OCI-LY7 (cell line): ENCODE results near the gene COPZ1. TPM values are rescaled to one million over a fixed set of nuclear protein-coding genes. Genes with fewer than 3 reads are reported as not detected.
A peak's percentile ranks its signal among the peaks of the same experiment; 100 is the strongest.

Source experiments
- BruUV-seq: library from RNA; stranded (reverse); fragments of 400-500 nt; replicated peaks from 2 replicates; lab custom pipeline; 2021; lab: Mats Ljungman, UMichigan
- CTCF ChIA-PET: fragments of 300-600 bp; sonication (Branson Sonifier 250); formaldehyde crosslinking; loops from one replicate; lab custom pipeline; 2022; ENCODE audit warnings: antibody characterized with exemption; ENCODE audit not compliant: unreplicated experiment; lab: Charles Lee
- POLR2A ChIA-PET: fragments of 300-600 bp; sonication (Branson Sonifier 250); formaldehyde crosslinking; loops from one replicate; lab custom pipeline; 2022; ENCODE audit warnings: antibody characterized with exemption; lab: Charles Lee
- DNase-seq: peaks from one replicate; pipeline ENCODE4 v3.0.0-alpha.2; 2015; ENCODE audit warnings: low spot score
- H2AFZ ChIP-seq: fragments of 200-600 bp; sonication (generic), shearing (Covaris generic); 2 replicates; pipeline ENCODE4 v1.6.1; 2014; ENCODE audit warnings: mild to moderate bottlenecking, antibody characterized with exemption, low read length, moderate library complexity
- H3K27ac ChIP-seq: fragments of 200-600 bp; sonication (generic); 2 replicates; pipeline ENCODE4 v1.5.1; 2014; ENCODE audit warnings: mixed run types, low read depth, mild to moderate bottlenecking, moderate library complexity, low read length, inconsistent platforms; ENCODE audit not compliant: poor library complexity, severe bottlenecking
- H3K36me3 ChIP-seq: fragments of 200-600 bp; sonication (generic); 2 replicates; pipeline ENCODE4 v1.6.1; 2014; ENCODE audit warnings: mild to moderate bottlenecking, antibody characterized with exemption, low read length, moderate library complexity, mixed read lengths; ENCODE audit not compliant: insufficient read depth
- H3K4me1 ChIP-seq: fragments of 200-600 bp; sonication (generic); 2 replicates; pipeline ENCODE4 v1.5.1; 2014; ENCODE audit warnings: mild to moderate bottlenecking, low read length; ENCODE audit not compliant: insufficient read depth, poor library complexity, severe bottlenecking
- H3K4me2 ChIP-seq: fragments of 200-600 bp; sonication (generic); 2 replicates; pipeline ENCODE4 v1.6.1; 2014; ENCODE audit warnings: mild to moderate bottlenecking, low read length
- H3K4me3 ChIP-seq: fragments of 200-600 bp; sonication (generic); 2 replicates; pipeline ENCODE4 v1.5.1; 2014; ENCODE audit warnings: mild to moderate bottlenecking, low read depth, low read length; ENCODE audit not compliant: poor library complexity, severe bottlenecking
- H3K79me2 ChIP-seq: fragments of 200-600 bp; sonication (generic); 2 replicates; pipeline ENCODE4 v1.6.1; 2016; ENCODE audit warnings: low read depth, mild to moderate bottlenecking, low read length, moderate library complexity, mixed read lengths; ENCODE audit not compliant: insufficient read depth
- H3K9me2 ChIP-seq: fragments of 200-600 bp; sonication (generic); 2 replicates; pipeline ENCODE4 v1.6.1; 2016; ENCODE audit warnings: mild to moderate bottlenecking, low read length, mixed read lengths; ENCODE audit not compliant: insufficient read depth
- H3K9me3 ChIP-seq: fragments of 200-600 bp; sonication (generic); 2 replicates; pipeline ENCODE4 v1.6.1; 2014; ENCODE audit warnings: mild to moderate bottlenecking, mixed run types, low read length, mixed read lengths
- H4K20me1 ChIP-seq: fragments of 200-600 bp; sonication (generic); 2 replicates; pipeline ENCODE4 v1.6.1; 2014; ENCODE audit warnings: mild to moderate bottlenecking, antibody characterized with exemption, low read length, moderate library complexity, mixed read lengths; ENCODE audit not compliant: insufficient read depth
- EZH2phosphoT487 ChIP-seq: fragments of 200-600 bp; sonication (generic); IDR thresholded peaks from 2 replicates; pipeline ENCODE4 v1.6.1; 2018; ENCODE audit warnings: low read depth, borderline replicate concordance, mild to moderate bottlenecking, mixed run types, antibody characterized with exemption, low read length, moderate library complexity, mixed read lengths
- intact Hi-C: fragments of 100-400 bp; cut with micrococcal nuclease; formaldehyde crosslinking; loops from one replicate; pipeline ENCODE4 v1.10.0; 2022; ENCODE audit not compliant: unreplicated experiment
- total RNA-seq, 2 experiments: library from RNA; depleted of rRNA in 1 of 2; stranded (reverse); fragments of >200 nt in 1 of 2; shearing (Covaris generic) in 1 of 2; gene quantifications; 2 replicates each; pipeline ENCODE4 v1.2.3, GENCODE V29; 2014 to 2022
- TF ChIP-seq, protein P1 (sequence below): fragments of 200-600 bp; sonication (generic); conservative IDR thresholded peaks from 2 replicates; pipeline ENCODE4 v1.5.1; 2014; ENCODE audit warnings: mild to moderate bottlenecking, antibody characterized with exemption, low read length, moderate library complexity, mixed read lengths

The COPZ1 gene
- total RNA-seq, 2 experiments from 2014 or later: 86.0 to 121 TPM

DNA sequence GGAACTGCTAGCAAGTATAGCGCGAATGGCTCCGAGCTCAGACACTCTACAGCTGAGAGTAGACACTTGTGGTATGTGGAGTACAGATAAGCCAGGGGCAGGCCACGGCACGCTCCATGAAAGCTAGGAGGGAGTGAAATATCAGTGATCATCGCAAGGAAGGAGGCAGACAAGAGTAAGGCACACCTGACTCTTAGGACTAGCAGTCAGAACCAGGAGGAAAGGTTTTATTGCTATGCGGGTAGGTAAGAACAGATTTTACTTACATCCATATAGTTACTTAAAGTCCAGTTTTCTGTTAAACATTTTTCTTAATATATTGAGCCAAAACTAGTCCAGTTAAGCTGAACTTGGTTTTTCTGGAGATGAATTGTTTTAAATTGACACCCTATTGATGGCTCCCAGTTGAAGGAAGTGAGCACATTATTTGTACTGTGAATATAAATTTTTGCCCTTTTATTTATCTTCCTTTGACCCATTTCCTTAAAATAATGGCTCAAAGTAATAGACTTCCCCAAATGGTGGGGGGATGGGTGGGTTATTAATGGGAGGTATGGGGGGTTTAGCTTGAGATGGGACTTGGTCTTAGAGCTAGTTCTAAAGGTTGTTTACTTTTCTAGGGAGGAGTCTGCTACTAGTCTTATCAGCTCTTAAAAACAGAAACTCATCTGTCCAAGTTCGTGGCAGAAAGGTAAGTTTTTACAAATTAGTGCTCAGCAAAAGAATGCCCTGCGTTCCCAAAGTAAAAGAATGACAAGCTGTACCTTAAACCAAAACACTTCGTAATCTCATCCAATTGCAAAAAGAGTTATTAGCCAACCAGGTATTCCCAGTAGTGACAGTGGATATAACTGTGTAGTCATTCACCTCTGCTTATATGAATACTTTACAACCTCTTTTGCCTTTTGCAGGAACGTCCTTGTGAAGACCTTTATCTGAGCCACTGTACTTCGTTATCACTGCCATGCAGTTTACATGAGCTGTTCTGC is 38.6 kb upstream of the COPZ1 start:
- no peak overlapping the region for H3K4me3 ChIP-seq
- H4K20me1 ChIP-seq: peaks cover 50% of the 10 kb centered on the region
- no peaks in the 10 kb centered on the region for H3K9me3 ChIP-seq
- H3K4me2 ChIP-seq: peak overlapping the region; percentile 70
- peaks cover 52% of the 10 kb centered on the region for H3K4me1 ChIP-seq
- peaks cover 73% of the 10 kb centered on the region for H3K36me3 ChIP-seq
- H3K27ac ChIP-seq: peak overlapping the region; percentile 16
- no peaks in the 10 kb centered on the region for H3K9me2 ChIP-seq
- intact Hi-C loops: loop anchor here (2.0 kb wide), 1 partner anchor 72 kb away; no protein-coding TSS in a partner anchor
- ChIA-PET POLR2A (interaction anchor here (0.7 to 1.5 kb wide), 2 partner anchors 35 to 44 kb away, joined by 3 to 4 read pairs; no protein-coding TSS in a partner anchor), CTCF (interaction anchor here (0.5 to 0.6 kb wide), 2 partner anchors 18 to 72 kb away, joined by 3 to 6 read pairs; no protein-coding TSS in a partner anchor)
- H2AFZ ChIP-seq: no peak overlapping the region
- no TSS peak for BruUV-seq
- peaks cover 37% of the 10 kb centered on the region for H3K79me2 ChIP-seq
- TF ChIP-seq, protein P1, sequence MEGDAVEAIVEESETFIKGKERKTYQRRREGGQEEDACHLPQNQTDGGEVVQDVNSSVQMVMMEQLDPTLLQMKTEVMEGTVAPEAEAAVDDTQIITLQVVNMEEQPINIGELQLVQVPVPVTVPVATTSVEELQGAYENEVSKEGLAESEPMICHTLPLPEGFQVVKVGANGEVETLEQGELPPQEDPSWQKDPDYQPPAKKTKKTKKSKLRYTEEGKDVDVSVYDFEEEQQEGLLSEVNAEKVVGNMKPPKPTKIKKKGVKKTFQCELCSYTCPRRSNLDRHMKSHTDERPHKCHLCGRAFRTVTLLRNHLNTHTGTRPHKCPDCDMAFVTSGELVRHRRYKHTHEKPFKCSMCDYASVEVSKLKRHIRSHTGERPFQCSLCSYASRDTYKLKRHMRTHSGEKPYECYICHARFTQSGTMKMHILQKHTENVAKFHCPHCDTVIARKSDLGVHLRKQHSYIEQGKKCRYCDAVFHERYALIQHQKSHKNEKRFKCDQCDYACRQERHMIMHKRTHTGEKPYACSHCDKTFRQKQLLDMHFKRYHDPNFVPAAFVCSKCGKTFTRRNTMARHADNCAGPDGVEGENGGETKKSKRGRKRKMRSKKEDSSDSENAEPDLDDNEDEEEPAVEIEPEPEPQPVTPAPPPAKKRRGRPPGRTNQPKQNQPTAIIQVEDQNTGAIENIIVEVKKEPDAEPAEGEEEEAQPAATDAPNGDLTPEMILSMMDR: no peak
- no peak for TF ChIP-seq EZH2phosphoT487
- no peak for DNase-seq

DNA sequence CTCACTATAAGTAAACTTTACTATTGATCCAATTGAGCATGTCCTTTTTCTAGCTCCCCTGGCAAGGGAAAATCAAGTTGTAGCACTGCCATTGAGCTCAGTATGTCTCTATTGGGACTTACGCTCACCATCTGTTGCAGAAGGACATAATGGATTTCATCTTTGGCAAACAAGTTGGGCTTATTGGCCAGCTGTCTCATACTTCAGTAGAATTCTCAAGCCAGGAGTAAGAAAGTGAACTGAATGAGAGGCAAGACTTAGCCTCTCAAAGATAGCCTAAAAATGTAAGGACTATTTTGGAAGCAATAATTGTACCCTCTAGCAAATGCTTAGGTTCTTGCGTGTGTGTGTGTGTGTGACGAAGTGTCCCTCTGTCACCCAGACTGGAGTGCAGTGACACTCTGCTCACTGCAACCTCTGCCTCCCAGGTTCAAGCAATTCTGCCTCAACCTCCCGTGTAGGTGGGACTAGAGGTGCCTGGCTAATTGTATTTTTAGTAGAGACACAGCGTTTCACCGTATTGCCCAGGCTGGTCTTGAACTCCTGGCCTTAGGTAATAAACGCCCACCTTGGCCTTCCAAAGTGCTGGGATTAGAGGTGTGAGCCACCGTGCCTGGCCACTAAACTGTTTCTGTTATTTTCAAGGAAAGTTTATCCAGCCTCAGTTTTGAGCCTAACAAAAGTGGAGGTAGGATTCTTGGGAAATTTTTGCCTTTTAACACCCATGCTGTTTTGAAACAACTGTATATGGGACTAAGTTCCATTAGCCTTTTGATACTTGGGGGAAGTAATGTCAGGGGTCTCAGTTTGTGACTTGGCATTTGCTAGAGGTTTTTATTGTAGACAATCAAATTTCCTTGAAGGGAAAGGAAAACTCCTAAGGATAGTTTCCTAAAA is 37.4 kb upstream of the COPZ1 start:
- no peak overlapping the region for H3K4me3 ChIP-seq
- ChIA-PET CTCF (interaction anchor here (0.6 kb wide), 1 partner anchor 20 kb away, joined by 3 read pairs; no protein-coding TSS in a partner anchor), POLR2A (interaction anchor here (0.7 to 1.5 kb wide), 2 partner anchors 36 to 45 kb away, joined by 3 to 4 read pairs; no protein-coding TSS in a partner anchor)
- TF ChIP-seq, protein P1: no peak
- TF ChIP-seq EZH2phosphoT487: no peak
- BruUV-seq: no TSS peak
- peak overlapping the region; percentile 16 for H3K27ac ChIP-seq
- peak overlapping the region; percentile 4; the same call in 1 of the 2 replicates for H3K4me2 ChIP-seq
- peaks cover 61% of the 10 kb centered on the region for H3K36me3 ChIP-seq
- peaks cover 25% of the 10 kb centered on the region for H3K79me2 ChIP-seq
- intact Hi-C loops: loop anchor here (2.0 kb wide), 1 partner anchor 71 kb away; no protein-coding TSS in a partner anchor
- H3K9me3 ChIP-seq: no peaks in the 10 kb centered on the region
- H2AFZ ChIP-seq: no peak overlapping the region
- DNase-seq: no peak
- peaks cover 47% of the 10 kb centered on the region for H3K4me1 ChIP-seq
- no peaks in the 10 kb centered on the region for H3K9me2 ChIP-seq
- peaks cover 46% of the 10 kb centered on the region for H4K20me1 ChIP-seq
